ENCODE results near the gene ISCU.

ISCU gene

GRCh38 chr12:108581311-108582227 is 19.2 kb downstream of the ISCU start:
- no peak overlapping the region for H3K4me3 ChIP-seq (ENCODE audit: low read depth, low read length)
- no peak for DNase-seq (ENCODE audit: low read depth)
- TF ChIP-seq CTCF (IDR thresholded peaks at IDR 0.05; ENCODE audit: control insufficient read depth, extremely low read depth, insufficient read depth), result no peak

- DNase-seq (ENCODE audit: low read depth), result no peak
- no peak overlapping the region for H3K4me3 ChIP-seq (ENCODE audit: low read depth, low read length)
- no peak for TF ChIP-seq CTCF (IDR thresholded peaks at IDR 0.05; ENCODE audit: control insufficient read depth, extremely low read depth, insufficient read depth)
Measured at GRCh38 chr12:108582509-108582908, 20.1 kb downstream of the ISCU start.

- no peak for DNase-seq (ENCODE audit: low read depth)
- no peak for TF ChIP-seq CTCF (IDR thresholded peaks at IDR 0.05; ENCODE audit: control insufficient read depth, extremely low read depth, insufficient read depth)
- no peak overlapping the region for H3K4me3 ChIP-seq (ENCODE audit: low read depth, low read length)
Measured at GRCh38 chr12:108582978-108583770, 20.8 kb downstream of the ISCU start.

- no peak for TF ChIP-seq CTCF (IDR thresholded peaks at IDR 0.05; ENCODE audit: control insufficient read depth, extremely low read depth, insufficient read depth)
- H3K4me3 ChIP-seq (ENCODE audit: low read depth, low read length), result no peak overlapping the region
- DNase-seq (ENCODE audit: low read depth), result no peak
Measured at GRCh38 chr12:108583991-108584390, 21.6 kb downstream of the ISCU start.

GRCh38 chr12:108584456-108585065 is 22.2 kb downstream of the ISCU start:
- no peak overlapping the region for H3K4me3 ChIP-seq (ENCODE audit: low read depth, low read length)
- no peak for DNase-seq (ENCODE audit: low read depth)
- no peak for TF ChIP-seq CTCF (IDR thresholded peaks at IDR 0.05; ENCODE audit: control insufficient read depth, extremely low read depth, insufficient read depth)

GRCh38 chr12:108585864-108586263 is 23.5 kb downstream of the ISCU start:
- H3K4me3 ChIP-seq (ENCODE audit: low read depth, low read length), result no peak overlapping the region
- no peak for DNase-seq (ENCODE audit: low read depth)
- TF ChIP-seq CTCF (IDR thresholded peaks at IDR 0.05; ENCODE audit: control insufficient read depth, extremely low read depth, insufficient read depth), result no peak

Measured in LNCaP clone FGC (cell line).